Measurements from ENCODE around the gene PDXP.
"Not testable (repeated sequence)": the region's sequence is repeated elsewhere in the genome, so short reads cannot be mapped to it uniquely, and the experiment has no call there.

DNA sequence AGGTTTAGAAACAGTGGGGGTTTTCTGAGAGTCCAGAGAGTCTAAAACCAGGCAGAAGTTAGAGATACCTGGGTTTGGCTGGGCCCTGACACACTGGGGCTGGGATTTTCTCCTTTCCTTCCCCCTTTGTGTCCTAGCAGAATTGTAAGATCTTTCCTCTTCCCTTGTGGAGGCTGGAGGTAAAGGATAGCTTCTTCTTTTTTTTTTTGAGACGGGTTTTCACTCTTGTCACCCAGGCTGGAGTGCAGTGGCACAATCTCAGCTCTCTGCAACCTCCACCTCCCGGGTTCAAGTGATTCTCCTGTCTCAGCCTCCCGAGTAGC lies 48.4 kb upstream of the PDXP start:
- TF ChIP-seq, protein P1, sequence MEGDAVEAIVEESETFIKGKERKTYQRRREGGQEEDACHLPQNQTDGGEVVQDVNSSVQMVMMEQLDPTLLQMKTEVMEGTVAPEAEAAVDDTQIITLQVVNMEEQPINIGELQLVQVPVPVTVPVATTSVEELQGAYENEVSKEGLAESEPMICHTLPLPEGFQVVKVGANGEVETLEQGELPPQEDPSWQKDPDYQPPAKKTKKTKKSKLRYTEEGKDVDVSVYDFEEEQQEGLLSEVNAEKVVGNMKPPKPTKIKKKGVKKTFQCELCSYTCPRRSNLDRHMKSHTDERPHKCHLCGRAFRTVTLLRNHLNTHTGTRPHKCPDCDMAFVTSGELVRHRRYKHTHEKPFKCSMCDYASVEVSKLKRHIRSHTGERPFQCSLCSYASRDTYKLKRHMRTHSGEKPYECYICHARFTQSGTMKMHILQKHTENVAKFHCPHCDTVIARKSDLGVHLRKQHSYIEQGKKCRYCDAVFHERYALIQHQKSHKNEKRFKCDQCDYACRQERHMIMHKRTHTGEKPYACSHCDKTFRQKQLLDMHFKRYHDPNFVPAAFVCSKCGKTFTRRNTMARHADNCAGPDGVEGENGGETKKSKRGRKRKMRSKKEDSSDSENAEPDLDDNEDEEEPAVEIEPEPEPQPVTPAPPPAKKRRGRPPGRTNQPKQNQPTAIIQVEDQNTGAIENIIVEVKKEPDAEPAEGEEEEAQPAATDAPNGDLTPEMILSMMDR (tag by site-specific recombination; IDR thresholded peaks at IDR 0.05), result not testable (repeated sequence)
- not testable (repeated sequence) for TF ChIP-seq KLF9 (tag by site-specific recombination; IDR thresholded peaks at IDR 0.05; ENCODE audit: low read depth); MEIS1 (CRISPR knock-in tag; IDR thresholded peaks at IDR 0.05; ENCODE audit: borderline replicate concordance); ZNF140 (tag by site-specific recombination; IDR thresholded peaks at IDR 0.05); YY1 (tag by site-specific recombination; IDR thresholded peaks at IDR 0.05); IKZF3 (tag by site-specific recombination; IDR thresholded peaks at IDR 0.05)
- TF ChIP-seq, protein P2, sequence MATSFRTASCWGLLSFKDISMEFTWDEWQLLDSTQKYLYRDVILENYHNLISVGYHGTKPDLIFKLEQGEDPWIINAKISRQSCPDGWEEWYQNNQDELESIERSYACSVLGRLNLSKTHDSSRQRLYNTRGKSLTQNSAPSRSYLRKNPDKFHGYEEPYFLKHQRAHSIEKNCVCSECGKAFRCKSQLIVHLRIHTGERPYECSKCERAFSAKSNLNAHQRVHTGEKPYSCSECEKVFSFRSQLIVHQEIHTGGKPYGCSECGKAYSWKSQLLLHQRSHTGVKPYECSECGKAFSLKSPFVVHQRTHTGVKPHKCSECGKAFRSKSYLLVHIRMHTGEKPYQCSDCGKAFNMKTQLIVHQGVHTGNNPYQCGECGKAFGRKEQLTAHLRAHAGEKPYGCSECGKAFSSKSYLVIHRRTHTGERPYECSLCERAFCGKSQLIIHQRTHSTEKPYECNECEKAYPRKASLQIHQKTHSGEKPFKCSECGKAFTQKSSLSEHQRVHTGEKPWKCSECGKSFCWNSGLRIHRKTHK (tag by site-specific recombination; IDR thresholded peaks at IDR 0.05), result not testable (repeated sequence)

All from HEK293 (cell line).